Right lung (tissue), 10 donors: ENCODE data around the gene HOXB8. TPM values are rescaled to one million over a fixed set of nuclear protein-coding genes. Genes with fewer than 3 reads are reported as not detected.

ENCODE experiments used
- DNase-seq, 2 donors: peaks; one replicate each; pipeline ENCODE4 v3.0.0-alpha.2; 2013
- long read RNA-seq, 8 donors: transcript quantifications; one replicate each; lab custom pipeline, GENCODE V29; 2026
- polyA plus RNA-seq, 5 donors: library from polyadenylated mRNA; unstranded; fragments of 120-200 nt; gene quantifications; one replicate each; pipeline versions ENCODE4 v1.2.1 to v1.2.3, GENCODE V29; 2013; ENCODE audit warnings: inconsistent platforms in 1 of 5, low replicate concordance in 1 of 5; ENCODE audit not compliant: insufficient read length in 5 of 5, insufficient read depth in 1 of 5

Gene HOXB8
- under 1 TPM; 0.33 to 0.70 (median 0.48) TPM for polyA plus RNA-seq
- long read RNA-seq, donor 1, result 0 reads
- long read RNA-seq, donor 2, result 0 reads
- long read RNA-seq, donor 3, result 0 reads
- long read RNA-seq, donor 4, partial matches to known transcripts, result 0 of 1 reads
- long read RNA-seq, donor 4, other reads (novel, unspliced or antisense), result 0 of 1 reads
- long read RNA-seq, donor 5, partial matches to known transcripts, result 0 of 1 reads
- long read RNA-seq, donor 5, other reads (novel, unspliced or antisense), result 0 of 1 reads
- long read RNA-seq, donor 6, result 0 reads
- long read RNA-seq, donor 7, result 0 reads
- long read RNA-seq, donor 8, result 0 reads

- DNase-seq, result no peak
Measured at GRCh38 chr17:48615047-48615962, at the start of gene HOXB8. Gene HOXB8, minus strand, starts transcription at chr17:48615292. Its CDS starts 588 bp downstream, at chr17:48614704.

DNA sequence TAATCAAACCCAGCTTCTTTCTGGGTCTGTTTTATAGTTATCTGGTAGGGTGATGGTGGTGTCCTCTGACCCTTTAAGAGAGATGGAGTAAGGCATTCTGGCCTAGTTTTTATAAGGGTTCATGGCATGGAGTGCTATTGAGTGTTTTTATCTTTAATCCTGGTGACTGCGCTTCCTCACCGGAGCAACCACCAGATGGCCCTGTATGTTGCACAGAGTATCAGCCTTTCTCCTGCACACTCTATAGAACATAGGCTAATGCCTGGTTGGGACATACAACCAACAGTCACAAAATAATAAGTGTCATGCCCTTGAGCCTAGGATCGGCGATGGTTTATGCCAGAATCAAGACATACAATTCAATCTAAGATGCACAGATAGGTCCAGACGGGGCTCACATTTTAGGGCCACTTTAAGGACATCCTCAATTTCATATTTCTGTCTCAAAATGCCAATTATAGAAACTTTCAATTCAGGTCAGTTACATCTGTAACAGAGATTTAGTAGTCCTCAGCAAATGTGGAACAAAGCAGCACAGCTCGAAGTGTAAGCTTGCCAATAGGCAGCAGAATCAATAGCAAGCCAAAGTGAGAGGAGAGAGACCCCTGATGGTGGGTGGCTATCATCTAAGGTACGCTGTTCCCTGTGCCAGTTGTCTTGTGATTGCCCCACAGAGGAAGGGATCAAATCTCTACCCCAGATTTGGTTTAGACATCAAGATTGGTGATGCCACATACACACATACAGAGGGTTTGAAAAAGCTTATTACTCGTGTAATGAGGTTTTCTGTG lies 48.2 kb upstream of the HOXB8 start:
- no peak for DNase-seq

GRCh38 chr17:48655913-48656312 lies 40.8 kb upstream of the HOXB8 start:
- DNase-seq, result no peak

DNA sequence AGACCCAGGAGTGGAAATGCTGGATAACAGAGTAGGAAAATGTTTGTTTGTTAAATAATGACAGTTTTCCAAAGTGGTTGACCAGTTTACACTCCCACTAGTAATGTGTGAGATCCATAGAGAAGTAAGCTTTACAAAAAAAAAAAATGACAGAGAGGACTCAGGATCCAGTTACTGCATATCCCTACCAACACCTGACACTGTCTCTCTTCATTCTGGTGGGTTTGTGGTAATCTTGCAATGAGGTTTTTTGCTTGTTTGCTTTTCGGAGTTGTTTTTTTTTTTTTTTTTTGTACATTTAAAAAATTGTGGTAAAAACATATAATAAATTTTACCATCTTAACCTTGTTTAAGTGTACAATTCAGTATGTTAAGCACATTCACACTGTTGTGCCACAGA lies 34.6 kb upstream of the HOXB8 start:
- DNase-seq, result no peak

- DNase-seq, result no peak
Measured at GRCh38 chr17:48647963-48648245, 32.8 kb upstream of the HOXB8 start.

DNA sequence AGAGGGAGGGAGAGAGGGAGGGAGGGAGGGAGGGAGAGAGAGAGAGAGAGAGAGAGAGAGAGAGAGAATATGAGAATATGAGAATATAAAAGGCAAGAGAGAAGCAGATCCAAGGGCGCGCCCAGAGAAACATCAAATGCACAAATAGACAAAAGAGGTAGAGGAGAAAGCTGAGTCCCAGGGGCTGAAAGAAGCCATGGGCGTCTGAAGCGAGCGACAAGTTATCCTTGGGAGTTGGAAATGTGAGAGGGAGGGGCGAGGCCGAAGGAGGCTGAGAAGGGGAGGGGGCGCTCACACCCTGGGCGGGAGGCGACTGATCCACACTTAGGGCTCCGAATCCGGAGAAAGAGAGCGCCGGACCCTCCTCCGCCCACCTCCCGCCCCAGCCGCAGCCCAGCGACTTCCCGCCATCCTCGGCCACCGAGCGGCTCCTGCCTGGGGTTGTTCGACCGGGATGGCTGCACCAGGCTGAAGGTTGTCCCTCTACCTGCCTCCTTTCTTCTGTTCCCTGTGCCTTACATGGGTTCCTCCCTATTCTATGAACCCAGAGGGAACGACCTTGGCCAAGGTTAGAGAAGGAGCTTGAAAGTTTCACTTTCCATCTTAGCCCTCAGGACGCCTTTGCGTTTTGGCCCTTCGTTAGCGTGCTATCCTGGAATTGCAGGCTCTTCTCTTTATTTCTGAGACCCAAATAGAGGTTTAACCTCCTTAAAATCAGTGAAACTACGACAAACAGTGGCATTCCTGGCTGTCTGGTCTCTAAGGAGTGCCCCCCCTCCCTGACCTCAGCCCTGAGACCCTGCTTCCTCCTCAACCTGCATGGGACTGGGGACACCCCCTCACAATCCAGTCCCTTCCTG lies 32.2 kb upstream of the HOXB8 start:
- DNase-seq, result no peak

- DNase-seq, result no peak
Measured at GRCh38 chr17:48646183-48647102, 31.4 kb upstream of the HOXB8 start.

GRCh38 chr17:48645639-48646182 lies 30.6 kb upstream of the HOXB8 start:
- no peak for DNase-seq

GRCh38 chr17:48644910-48645557 lies 29.9 kb upstream of the HOXB8 start:
- no peak for DNase-seq

- DNase-seq, result no peak
Measured at GRCh38 chr17:48644159-48644558, 29.1 kb upstream of the HOXB8 start.

GRCh38 chr17:48643697-48644012 lies 28.6 kb upstream of the HOXB8 start:
- DNase-seq, result no peak

DNA sequence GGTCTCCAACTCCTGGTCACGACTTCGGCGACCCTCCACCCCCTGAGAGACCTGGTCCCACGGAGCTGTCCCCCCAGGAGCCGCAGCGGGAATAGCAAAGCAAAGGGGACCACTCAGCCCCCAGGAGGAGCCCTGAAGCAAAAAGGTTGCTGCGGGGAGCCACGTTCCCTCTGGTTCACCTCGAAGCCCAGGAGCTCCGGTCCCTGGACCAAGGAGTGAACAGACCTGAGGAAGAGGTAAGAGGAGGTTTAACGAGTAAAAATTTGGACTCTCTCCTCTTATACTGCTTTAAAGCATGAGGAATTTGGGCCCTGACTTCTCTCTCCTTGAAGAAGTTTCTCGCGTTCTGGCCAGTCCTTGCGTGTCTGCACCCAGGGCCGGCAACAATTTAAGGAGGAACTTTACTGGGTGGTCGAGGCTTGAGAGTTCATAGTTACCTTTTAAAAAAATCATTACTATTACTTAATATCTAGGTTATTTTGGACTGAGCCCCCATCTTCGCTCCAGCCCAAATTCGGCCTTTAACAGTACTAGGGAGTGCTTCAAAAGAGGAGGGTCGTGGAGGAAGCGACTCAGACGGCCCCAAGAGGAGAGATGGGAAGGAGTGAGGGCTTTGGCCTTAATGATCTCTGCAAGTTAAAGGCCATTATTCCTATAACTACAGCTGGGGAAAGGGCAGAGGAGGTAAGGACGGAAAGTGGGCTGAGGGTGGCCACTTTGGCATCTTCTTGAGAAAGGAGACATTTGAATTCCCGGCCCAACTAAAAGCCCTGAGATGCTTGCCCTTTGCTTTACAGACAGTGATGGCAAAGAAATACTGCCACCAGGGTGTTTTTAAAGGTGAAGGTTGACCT lies 28.0 kb upstream of the HOXB8 start:
- DNase-seq, result no peak

DNA sequence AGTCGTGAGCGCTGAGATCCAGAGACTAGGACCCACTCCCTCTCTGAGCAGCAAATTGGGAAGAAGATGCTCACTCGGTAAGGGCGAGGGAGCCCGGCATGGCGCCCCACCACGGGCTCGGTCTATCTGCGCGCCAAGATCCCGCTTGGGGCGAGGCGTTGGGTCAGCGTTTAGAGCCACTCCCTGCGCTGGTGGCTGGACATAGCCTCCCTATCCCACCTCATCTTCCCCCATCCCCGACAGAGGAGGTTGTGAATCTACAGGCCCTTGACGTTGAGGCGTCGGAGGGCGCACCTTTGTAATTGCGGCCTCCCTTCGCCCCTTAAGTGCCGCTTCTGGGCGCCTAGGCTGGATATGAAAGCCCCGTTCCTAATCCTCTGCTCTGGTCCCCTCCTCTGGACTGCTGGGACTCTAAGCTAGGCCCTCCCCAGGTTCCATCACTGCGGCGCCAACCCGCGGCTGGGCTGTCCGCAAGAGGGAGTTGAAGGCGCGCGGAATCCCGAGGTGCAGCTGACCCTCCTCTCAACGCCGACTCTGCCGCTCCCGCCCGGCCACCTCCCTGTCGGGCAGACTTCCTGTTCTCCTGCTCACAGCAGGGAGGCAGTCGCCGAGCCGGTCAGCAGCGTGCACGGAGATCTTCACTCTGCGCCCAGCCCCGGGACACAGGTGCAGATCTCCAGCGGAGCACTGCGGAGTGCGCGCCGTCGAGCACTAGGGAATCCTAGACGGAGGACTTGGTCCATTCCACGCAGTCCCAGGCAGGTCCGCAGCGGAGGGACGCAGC lies 27.2 kb upstream of the HOXB8 start:
- no peak for DNase-seq

- no peak for DNase-seq
Measured at GRCh38 chr17:48641541-48642058, 26.5 kb upstream of the HOXB8 start.

GRCh38 chr17:48640858-48641180 lies 25.7 kb upstream of the HOXB8 start:
- no peak for DNase-seq

DNA sequence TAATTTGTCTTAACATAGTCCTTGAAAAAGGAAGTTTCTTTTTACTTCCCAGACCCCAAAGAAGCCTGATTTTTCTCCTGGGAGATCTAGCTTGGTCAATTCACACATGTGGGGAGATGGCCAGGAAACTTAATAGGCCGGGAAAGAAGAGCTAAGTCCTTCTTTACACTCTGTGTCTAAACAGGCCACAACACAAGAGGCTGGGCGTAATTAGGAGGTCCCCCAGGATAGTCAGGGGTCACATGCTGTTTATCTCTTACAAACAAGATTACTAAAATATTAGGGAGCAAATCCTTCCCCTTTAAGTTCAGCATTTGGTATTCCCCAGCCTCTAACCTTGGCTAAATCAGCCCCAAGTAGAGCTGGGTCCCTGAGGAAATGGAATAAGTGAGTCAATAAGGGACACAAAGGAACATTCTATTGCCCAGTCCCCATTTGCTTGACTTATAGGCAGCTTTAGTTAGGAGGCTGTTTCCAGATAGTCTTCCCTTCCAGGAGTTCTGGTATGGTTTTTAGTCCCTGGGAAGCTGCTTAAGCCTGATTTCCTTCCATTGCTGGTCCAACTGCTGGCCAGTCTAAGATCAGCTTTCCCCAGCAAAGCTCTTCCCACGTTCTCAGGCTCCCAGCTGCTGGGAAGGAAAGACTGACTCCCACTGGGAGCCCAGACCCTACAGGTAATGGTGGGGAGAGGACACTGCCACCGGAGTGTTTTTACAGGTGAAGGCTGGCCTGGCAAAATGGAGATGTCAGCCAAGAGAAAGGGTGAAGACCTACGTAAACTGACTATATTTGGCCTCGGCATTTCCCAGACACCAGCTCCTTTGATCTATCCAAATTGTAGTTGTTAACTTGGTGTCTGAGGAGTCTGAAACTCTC lies 25.1 kb upstream of the HOXB8 start:
- no peak for DNase-seq

DNA sequence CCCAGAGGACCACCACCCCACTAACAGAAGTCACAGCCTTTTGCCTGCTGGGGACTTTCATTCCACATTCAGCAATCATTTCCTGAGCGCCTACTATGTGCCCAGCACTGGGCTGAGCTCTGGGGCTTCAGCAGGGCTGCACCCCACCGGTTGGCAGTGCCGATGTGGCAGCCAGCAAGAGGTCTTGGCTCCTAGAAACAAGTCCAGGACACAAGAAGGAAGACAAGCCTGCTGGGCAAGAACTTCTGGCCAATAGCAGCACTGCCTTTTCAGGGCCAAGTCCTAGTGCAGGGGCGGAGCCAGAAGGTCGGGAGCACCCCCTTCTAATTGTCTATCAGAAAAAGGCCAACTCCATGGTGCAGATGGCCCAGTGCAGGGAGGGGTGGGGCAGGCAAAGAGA lies 24.0 kb upstream of the HOXB8 start:
- no peak for DNase-seq
